DMS53 treated with DMSO at 0.1 percent for 48 hours (cell line): ENCODE data around the gene CALHM5.

ENCODE experiments used
- DNase-seq: peaks from one replicate; lab custom pipeline; 2025; ENCODE audit not compliant: unreplicated experiment; lab: John Stamatoyannopoulos, UW

The CALHM5 gene

GRCh38 chr6:116507324-116507723, 4.1 kb upstream of the CALHM5 start:
- no peak for DNase-seq

DNA sequence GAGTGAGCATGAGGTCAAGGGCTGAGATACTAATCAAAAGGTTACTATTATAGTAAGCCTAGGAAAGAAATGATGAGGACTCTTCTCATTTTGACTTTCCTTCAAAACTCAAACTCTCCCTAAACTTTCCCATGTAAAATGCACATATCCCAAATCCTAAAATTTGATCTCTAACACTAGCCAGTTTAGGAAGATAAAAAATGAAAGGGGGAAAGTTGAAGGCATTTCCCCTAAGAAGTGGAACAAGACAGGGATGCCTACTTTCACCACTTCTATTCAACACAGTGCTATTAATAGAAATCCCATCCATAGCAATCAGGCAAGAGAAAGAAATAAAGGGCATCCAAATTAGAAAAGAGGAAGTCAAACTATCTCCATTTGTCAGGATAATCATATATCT, 2.9 kb upstream of the CALHM5 start:
- no peak for DNase-seq

- no peak for DNase-seq
These were observed 696 bp downstream of the CALHM5 start for GRCh38 chr6:116512111-116512559.

- no peak for DNase-seq
These were observed 1.3 kb downstream of the CALHM5 start for GRCh38 chr6:116512734-116513133.

DNA sequence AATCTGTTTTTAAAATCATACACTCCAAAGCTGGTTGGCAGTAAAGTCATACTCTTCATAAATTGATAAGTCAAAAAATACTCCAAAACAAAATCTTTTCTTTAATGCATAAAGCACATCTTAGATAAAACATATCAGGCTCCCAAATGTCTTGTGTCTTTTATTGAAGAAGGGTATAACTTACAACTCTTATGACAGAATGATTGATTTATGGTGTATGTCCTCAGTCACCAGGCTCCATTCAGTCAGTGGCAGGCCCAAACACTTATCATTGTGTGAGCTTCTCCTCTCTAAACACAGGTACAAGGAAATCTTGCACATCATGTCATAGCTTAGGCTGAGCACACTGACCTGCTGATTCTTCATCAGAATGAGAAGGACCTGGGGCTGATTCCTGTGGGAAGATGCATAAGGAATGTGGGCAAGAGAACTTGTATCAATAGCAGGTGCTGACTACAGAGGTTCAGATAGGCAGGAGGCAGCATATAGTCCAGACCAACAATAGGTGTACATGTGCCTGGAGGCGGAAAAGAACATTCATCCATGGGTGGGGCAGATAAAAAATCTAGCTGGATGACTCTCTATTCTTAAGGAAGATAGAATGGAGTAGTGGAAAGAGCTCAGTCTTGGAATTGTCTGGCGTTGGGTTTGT, 1.9 kb downstream of the CALHM5 start:
- peak; percentile 2 for DNase-seq

GRCh38 chr6:116514111-116514510, 2.7 kb downstream of the CALHM5 start:
- no peak for DNase-seq

DNA sequence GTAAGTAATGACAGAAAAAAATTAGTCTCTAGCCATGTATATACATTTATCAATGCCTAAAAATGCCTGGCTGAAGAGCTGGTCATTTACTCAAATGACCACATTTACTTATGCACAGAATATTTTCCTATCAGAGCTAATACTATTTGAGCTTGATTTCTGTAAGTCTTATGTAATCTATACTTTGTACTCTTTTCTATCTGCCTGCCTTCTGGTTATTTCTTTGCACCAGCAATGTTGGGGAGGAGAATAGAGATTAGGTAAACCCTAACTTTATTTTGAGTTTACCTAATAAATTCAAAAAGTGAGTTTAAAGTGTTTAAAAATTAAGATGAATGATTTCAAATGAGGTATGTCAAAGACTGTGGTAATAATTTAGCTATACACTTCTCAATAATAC, 3.7 kb downstream of the CALHM5 start:
- no peak for DNase-seq

GRCh38 chr6:116518621-116519368, 7.4 kb downstream of the CALHM5 start:
- DNase-seq = no peak

- DNase-seq = no peak
These were observed 11.5 kb downstream of the CALHM5 start for GRCh38 chr6:116522896-116523295.

DNA sequence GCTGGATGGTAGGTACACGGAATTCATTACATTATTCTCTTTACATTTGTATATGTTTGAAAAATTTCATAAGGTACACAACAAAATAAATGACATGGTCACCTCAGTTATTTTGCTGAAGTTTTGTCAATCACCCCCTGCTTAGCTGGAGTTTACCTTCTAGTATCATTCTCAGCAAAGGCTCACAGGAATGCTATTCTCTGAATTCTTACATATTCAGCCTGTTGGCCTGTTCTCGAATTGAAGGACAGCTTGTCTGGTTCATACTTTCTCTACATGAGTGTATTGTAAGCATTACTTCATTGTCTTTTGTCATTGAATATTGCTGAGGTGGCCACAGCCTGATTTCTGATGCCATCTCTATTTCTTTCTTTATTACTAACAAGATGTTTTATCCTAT, 12.8 kb downstream of the CALHM5 start:
- DNase-seq = no peak

- no peak for DNase-seq
These were observed 16.7 kb downstream of the CALHM5 start for GRCh38 chr6:116528133-116528532.

- no peak for DNase-seq
These were observed 17.3 kb downstream of the CALHM5 start for GRCh38 chr6:116528780-116529179.

DNA sequence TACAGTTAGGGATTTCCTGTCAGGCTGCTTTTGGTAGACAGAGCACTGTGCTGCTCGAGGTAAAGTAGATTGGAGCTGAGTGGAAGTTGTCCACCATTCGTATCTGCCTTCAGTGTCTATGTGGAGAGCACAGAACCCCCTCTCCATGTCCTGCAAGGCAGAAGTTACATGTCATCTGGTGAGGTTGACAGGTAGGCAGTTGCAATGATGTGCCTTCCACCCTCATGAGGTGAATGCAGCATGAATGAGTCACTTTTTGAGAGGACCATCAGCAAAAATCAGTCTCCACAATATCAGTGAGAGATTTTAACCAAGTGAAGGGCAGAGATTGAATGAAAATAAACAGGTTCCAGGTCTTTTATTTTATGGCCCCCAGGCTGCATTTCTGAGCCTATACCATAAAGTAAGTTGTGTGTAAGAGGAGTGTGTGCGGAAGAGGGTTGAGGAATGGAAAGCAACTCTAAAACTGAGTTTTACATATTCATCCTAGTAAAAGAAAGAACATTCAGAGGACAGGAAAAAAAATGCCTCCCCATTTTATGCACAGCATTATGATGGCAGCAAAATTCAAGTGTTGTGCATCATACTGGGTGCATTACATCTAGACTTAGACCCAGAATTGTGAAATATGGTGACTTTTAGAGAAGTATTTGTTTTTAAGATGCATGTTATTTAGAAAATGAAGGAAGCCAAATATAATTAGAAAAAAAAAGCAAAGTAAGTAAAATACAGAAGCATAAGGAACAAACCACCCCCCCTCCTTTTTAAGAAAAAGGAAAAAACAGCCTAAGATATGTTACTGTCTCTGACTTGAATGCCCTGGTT, 18.2 kb downstream of the CALHM5 start:
- no peak for DNase-seq

DNA sequence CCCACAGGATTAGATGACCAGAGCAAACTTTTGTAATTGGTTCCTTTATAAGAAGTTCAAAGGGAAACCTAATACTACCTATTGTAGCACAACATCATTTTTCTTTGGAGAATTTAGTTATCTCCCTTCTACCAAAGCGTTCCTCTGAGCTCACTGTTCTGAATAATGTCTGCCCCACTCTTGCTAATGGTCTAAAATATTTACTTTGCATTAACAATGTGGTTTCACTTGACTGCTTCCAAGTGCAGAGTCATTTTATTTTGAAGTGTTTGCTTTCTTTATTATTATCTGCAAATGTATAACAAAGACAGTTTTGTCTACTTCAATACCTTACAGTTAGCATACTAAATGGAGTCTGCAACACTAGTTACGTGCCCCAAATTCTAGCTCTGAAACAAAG, 19.0 kb downstream of the CALHM5 start:
- DNase-seq = peak; percentile 80

DNA sequence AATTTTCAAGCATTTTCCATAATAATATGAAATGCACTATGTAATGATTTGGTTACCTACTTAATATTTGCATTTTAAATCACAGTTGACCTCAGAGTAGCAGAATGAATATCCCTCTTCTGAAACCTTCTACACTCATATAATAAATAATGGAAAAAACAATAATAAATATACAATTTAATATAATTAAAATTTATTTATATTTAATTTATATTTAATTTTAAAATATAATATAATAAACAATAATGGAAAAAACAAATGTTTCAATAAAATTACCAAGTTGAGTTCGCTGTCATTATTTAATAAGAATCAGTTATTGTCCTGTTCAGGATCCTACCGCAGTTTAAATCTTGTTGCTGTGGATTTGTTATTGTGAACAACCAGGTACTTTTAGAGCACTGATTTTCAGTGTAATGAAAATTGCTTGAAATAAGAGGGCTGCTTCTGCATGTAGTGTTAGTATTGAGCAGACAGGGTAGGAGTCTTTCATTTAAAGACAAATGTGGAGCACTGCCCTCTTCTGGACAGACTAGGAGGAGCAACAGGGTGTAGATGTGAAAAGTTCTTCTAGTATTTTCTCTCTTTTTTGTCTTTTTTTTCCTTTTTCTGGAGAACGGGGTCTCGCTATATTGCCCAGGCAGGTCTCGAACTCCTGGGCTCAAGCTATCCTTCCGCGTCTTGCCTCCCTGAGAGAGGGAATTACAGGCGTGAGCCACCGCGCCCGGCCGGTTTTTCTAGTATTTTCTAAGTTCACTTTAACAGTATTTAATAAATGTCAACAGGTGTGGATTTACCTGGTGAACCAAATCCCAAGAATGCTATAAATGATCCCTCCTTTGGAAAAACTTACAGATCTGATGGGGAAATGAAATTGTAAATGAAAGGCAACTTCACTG, 20.5 kb downstream of the CALHM5 start:
- peak; percentile 23 for DNase-seq

- DNase-seq = no peak
These were observed 22.0 kb downstream of the CALHM5 start for GRCh38 chr6:116533233-116533957.

GRCh38 chr6:116535109-116535508, 23.7 kb downstream of the CALHM5 start:
- no peak for DNase-seq

GRCh38 chr6:116536216-116536621, 24.8 kb downstream of the CALHM5 start:
- peak; percentile 24 for DNase-seq

GRCh38 chr6:116542426-116542825, 31.0 kb downstream of the CALHM5 start:
- DNase-seq = no peak

DNA sequence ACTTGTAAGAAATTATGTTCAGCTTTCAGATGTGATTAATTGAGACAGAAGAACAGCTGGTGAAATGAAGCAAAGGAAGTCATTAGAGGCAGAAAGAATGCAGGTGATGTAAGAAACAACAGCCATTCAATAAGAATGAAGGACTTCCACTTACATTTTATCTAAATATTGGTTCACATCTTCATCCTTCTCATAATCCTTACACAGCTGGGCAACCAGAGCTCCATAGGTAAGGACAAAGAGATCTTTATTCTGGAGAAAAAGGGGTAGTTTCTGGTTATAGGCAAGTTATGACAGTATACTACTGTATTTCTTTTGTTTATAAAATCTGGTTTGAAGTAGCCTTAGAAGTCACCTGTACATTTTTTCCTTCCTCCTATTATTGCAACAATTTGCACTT, 31.7 kb downstream of the CALHM5 start:
- DNase-seq = no peak
